ENCODE results near the gene ANAPC1. TPM values are rescaled to one million over a fixed set of nuclear protein-coding genes. Genes with fewer than 3 reads are reported as not detected.
"Not testable (repeated sequence)": the region's sequence is repeated elsewhere in the genome, so short reads cannot be mapped to it uniquely, and the experiment has no call there.

The ANAPC1 gene
- total RNA-seq, 4 donors from 2014 or later, result 6.8 to 70.4 (median 30.5) TPM

DNA sequence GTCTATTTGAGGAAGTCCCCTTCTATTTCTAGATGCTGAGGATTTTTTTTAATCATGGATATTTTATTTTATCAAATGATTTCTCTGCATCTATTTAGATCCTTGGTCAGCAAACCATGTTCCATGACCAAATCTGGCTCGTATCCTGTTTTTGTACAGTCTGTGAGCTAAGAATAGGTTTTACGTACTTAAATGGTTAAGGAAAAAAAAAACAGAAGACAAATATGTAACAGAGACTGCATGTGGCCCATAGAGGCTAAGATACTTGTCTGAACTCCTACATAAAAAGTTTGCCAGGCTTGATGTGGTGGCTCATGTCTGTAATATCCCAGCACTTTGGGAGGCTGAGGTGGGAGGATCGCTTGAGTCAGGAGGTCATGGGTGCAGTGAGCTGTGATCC is 31.4 kb downstream of the ANAPC1 start:
- H3K4me3 ChIP-seq; H3K4me1 ChIP-seq; intact Hi-C loops (cut with DNase I; ENCODE audit: low total_unique reads); H3K9me3 ChIP-seq; H3K27me3 ChIP-seq; H3K27ac ChIP-seq; H3K36me3 ChIP-seq; DNase-seq: not testable (repeated sequence)

DNA sequence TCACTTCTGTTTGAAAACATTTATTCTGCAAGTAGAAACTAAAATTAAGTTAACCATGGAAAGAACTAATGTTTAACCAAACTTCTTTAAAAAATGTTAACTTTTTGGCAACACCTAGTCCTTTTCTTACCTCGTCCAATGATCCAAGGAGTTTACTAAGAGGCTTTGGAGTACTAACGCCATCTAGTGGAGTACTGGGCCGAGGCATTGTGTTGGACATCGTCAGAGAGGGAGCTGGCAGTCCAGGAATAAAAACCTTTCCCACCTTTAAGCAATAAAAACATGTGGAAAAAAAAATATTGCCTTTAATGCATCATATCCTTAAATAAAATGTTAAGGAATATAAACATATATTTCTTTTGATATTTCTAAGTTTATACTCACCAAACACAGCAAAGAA is 33.3 kb downstream of the ANAPC1 start:
- H3K27ac ChIP-seq; H3K9me3 ChIP-seq; intact Hi-C loops (cut with DNase I; ENCODE audit: low total_unique reads); H3K27me3 ChIP-seq; H3K36me3 ChIP-seq; H3K4me1 ChIP-seq; DNase-seq; H3K4me3 ChIP-seq: not testable (repeated sequence)
- TF ChIP-seq, protein P1, sequence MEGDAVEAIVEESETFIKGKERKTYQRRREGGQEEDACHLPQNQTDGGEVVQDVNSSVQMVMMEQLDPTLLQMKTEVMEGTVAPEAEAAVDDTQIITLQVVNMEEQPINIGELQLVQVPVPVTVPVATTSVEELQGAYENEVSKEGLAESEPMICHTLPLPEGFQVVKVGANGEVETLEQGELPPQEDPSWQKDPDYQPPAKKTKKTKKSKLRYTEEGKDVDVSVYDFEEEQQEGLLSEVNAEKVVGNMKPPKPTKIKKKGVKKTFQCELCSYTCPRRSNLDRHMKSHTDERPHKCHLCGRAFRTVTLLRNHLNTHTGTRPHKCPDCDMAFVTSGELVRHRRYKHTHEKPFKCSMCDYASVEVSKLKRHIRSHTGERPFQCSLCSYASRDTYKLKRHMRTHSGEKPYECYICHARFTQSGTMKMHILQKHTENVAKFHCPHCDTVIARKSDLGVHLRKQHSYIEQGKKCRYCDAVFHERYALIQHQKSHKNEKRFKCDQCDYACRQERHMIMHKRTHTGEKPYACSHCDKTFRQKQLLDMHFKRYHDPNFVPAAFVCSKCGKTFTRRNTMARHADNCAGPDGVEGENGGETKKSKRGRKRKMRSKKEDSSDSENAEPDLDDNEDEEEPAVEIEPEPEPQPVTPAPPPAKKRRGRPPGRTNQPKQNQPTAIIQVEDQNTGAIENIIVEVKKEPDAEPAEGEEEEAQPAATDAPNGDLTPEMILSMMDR (IDR thresholded peaks at IDR 0.05), result peak in 1 of 4 experiments; percentile 21

DNA sequence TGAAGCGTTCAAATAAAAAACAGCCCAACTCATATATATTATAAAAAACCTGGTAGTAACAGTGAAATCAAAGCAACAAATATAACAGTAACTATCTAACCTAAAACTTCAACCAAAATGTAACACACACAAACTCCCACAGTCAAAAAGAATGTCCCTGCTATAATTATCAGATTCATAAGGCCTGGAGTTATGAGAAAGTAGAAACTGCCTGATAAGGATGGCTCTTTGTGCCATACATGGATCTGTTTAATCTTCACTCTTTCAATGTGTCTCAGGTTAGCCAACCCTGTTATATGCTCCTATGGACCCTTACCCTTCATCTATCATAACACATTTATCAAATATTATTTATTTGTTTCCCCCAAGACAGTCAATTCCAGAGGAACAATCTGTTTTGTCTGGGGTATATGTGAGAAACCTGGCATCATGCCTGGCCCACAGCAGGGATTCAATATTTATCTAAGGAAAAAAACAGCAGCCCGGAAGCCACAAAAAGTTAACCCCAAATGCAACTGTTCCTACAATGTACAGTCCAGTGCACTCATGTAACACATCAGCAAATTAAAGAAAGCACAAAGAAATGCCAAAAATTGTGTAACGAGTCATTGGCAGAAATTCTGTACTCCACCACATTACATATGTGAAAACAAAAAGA is 44.2 kb downstream of the ANAPC1 start:
- intact Hi-C loops (cut with DNase I; ENCODE audit: low total_unique reads), result not testable (repeated sequence)

DNA sequence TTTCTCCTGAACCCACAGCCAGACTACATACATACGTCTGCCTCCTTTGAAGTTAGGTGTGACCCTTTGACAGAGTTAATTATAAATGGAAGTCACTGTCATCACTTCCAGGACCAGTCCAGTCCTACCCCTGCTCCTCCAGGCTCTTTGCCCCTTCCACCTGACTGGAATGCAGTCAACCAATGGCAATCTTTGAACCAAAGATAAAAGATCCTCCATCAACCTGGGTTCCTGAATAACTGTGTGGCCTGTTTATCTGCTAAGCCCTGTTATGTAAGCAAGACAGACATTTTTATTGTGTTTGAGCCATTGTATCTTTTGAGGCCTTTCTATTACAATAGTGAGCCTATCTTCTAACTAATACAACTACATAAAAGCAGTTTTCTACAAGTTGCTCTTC is 45.0 kb downstream of the ANAPC1 start:
- H3K27ac ChIP-seq; DNase-seq; intact Hi-C loops (cut with DNase I; ENCODE audit: low total_unique reads); H3K4me3 ChIP-seq; H3K36me3 ChIP-seq; H3K9me3 ChIP-seq; H3K4me1 ChIP-seq; H3K27me3 ChIP-seq: not testable (repeated sequence)

More for the DNA sequence above, 44.2 kb downstream of the ANAPC1 start:
- H3K4me3 ChIP-seq, H3K27ac ChIP-seq, H3K36me3 ChIP-seq, H3K4me1 ChIP-seq, H3K9me3 ChIP-seq, DNase-seq, H3K27me3 ChIP-seq: not testable (repeated sequence)

DNA sequence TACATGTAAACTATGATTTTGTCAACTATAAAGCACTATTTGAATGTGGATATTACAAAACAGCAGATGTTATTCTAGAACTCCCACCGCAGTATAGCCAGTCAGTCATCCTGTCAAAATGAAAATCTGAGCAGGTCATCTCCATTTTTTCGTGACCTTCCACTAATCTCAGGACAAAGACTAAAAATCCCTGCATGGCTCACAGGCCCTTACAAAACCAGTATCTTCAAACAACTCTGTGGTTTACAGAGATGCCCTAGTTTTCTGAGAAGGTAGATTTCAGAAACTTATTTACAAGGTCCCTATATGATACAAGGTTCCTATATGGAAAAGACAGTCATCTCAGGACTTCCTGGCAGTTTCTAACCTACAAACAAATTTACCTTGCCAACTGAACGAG is 49.8 kb downstream of the ANAPC1 start:
- H3K4me1 ChIP-seq; H3K4me3 ChIP-seq; intact Hi-C loops (cut with DNase I; ENCODE audit: low total_unique reads); H3K36me3 ChIP-seq; H3K9me3 ChIP-seq; DNase-seq; H3K27ac ChIP-seq; H3K27me3 ChIP-seq: not testable (repeated sequence)

DNA sequence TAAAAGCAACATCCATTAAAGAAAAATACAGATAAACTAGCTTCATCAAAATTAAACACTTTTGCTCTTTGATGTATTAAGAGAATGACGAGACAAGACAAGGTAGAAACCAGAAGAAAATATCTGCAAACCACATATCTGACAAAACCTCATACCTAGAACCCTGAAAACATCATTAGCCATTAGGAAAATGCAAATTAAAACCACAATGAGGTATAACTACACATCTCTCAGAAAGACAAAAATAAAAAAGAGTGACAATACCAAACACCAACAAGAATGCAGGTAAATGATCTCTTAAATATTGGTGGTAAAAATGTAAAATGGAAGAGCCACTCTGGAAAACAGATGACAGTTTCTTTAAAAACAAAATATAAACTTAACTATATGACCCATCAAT is 53.5 kb downstream of the ANAPC1 start:
- H3K9me3 ChIP-seq; DNase-seq; H3K36me3 ChIP-seq; H3K4me1 ChIP-seq; intact Hi-C loops (cut with DNase I; ENCODE audit: low total_unique reads); H3K4me3 ChIP-seq; H3K27ac ChIP-seq; H3K27me3 ChIP-seq: not testable (repeated sequence)

DNA sequence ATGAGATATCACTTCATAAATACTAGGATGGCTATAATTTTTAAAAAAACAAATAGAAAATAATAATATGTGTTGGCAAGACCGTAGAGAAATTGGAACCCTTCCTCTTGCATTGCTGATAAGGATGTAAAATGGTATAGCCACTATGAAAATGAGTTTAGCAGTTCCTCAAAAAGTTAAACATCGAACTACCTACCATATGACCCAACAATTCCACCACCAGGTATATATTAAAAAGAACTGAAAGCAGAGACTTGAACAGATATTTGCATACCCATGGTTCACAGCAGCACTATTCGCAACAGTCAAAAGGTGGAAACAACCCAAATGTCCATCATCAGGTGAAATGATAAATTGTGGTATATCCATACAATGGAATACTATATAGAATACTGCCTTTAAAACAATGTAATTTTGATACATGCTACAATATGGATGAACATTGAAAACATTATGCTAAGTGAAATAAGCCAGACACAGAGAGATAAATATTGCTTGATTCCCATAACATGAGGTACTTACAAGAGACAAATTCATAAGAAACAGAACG is 55.7 kb downstream of the ANAPC1 start:
- DNase-seq; H3K27ac ChIP-seq; H3K4me3 ChIP-seq; intact Hi-C loops (cut with DNase I; ENCODE audit: low total_unique reads); H3K27me3 ChIP-seq; H3K36me3 ChIP-seq; H3K4me1 ChIP-seq; H3K9me3 ChIP-seq: not testable (repeated sequence)

DNA sequence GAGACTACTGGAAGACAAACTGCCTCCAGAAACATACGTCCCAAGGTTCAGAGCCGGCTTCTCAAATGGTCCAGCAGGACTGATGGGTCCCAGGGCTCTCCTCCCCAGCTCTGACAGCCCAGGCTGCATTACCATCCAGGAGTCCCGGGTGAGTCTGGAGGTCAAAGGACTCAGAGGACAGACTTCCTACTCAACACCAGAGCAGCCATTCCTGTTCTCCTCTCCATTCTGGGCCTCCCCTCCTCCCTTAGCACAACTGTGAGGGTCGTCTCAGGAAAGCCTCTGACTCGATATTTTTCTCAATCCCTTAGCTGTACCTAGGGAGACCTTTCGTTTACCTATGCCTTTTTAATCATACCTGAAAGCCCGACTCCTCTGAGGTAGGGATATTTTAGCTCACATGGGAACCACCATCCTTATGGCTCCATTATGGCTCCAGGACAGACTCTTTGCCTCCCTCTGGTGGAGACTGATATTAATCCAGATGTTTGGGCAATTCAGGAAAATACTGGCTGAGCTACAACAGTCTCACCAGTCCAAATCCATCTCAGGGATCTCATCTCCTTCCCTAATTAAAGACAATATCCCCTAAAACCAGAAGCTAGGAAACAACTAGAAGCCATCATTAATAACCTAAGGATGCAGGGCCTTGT is 70.9 kb downstream of the ANAPC1 start:
- H3K27ac ChIP-seq; H3K36me3 ChIP-seq; H3K4me1 ChIP-seq; H3K4me3 ChIP-seq; DNase-seq; H3K9me3 ChIP-seq; intact Hi-C loops (cut with DNase I; ENCODE audit: low total_unique reads); H3K27me3 ChIP-seq: not testable (repeated sequence)

DNA sequence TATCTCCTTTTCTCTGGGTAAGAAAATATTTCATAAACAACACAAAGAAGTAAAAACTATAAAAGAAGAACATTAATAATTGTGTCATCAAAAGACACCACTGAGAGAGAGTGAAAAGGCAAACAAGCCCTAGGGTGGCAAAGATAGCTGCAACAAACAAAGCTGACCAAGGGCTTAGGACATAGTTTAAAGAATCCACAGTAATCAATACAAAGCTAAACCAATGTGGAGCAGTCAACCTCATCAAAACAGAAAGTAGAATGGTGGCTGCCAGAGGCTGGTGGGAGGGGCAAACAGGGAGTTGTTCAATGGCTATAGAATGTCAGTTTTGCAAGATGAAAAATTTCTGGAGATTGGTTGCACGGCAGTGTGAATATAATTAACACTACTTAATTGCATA is 93.4 kb downstream of the ANAPC1 start:
- H3K9me3 ChIP-seq; H3K36me3 ChIP-seq; H3K4me1 ChIP-seq; H3K27ac ChIP-seq; H3K27me3 ChIP-seq; intact Hi-C loops (cut with DNase I; ENCODE audit: low total_unique reads); DNase-seq; H3K4me3 ChIP-seq: not testable (repeated sequence)

DNA sequence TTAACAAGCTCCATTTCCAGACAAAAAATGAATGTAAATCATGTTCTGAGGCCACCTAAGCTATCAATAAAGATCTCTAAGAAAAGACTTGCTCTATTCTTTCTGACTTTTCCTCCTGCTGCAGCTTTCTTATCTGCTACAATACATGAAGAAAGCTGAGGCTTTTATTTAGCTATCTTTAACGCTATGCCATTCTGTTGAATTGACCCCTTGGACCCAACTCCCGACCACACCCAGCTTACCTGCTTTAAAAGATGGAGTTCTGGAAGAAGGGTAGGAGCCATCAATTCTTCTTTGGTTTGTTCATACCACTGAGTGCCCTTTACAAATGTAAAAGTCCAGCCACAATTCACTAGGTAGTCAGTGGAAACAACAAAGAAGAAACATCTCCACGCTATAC is 99.9 kb downstream of the ANAPC1 start:
- H3K9me3 ChIP-seq; H3K27me3 ChIP-seq; H3K4me1 ChIP-seq; H3K27ac ChIP-seq; intact Hi-C loops (cut with DNase I; ENCODE audit: low total_unique reads); H3K4me3 ChIP-seq; H3K36me3 ChIP-seq; DNase-seq: not testable (repeated sequence)

DNA sequence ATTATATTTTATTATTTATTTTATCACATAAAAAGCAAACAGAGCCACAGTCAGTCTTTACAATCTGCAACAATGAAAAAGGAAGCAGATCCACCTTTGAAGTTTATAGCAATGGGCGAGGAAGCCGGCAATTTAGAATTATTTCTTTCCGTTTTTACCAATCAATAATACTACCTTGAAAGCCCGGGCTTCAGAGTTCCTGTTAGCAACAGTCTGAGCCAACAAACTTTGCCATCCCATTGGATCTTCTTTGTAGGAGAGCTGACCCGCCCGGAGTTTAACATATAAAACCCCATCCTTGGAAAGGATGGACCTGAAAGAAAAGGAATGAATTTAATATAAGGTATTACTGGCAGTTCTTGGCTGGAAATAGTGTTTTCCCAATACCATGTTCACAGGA is 101.8 kb downstream of the ANAPC1 start:
- H3K27ac ChIP-seq; H3K27me3 ChIP-seq; H3K4me1 ChIP-seq; intact Hi-C loops (cut with DNase I; ENCODE audit: low total_unique reads); H3K9me3 ChIP-seq; H3K4me3 ChIP-seq; DNase-seq; H3K36me3 ChIP-seq: not testable (repeated sequence)

DNA sequence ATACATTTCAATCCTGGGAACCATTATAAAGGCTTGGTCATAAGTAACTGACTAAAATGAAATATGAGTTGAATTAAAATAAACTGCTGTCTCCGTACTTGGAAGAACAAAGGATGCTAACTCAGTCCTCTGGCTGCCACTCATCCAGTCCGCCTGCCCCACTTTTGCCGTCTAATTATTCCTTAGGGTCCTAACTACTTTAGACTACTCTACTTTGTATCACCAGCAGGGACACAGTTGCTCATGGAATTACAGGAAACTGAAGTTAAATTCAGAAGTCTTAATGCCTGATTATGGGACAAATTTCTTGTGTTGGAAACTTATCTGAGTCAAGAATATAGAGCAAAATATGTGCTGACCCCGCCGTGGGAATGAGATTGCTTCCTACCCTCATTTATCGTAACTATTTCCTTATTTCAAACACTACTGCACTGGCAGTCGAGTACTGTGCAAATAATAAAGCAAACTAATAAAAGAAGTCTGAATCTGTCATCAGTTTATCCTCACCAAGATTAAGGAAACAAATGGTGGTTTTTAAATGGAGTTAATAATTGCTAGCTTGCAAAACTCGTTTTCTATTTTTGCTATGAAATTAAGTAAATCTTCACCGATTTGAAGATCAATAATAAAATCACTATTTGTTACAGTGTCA is 102.4 kb downstream of the ANAPC1 start:
- H3K9me3 ChIP-seq; intact Hi-C loops (cut with DNase I; ENCODE audit: low total_unique reads); H3K4me3 ChIP-seq; H3K36me3 ChIP-seq; DNase-seq; H3K27ac ChIP-seq; H3K27me3 ChIP-seq; H3K4me1 ChIP-seq: not testable (repeated sequence)
